D341Med (cell line): Measurements from ENCODE around the gene GAD1.

Experiments used
- DNase-seq: peaks from one replicate; pipeline ENCODE4 v3.0.0; 2012; ENCODE audit warnings: low spot score

GAD1 gene

DNA sequence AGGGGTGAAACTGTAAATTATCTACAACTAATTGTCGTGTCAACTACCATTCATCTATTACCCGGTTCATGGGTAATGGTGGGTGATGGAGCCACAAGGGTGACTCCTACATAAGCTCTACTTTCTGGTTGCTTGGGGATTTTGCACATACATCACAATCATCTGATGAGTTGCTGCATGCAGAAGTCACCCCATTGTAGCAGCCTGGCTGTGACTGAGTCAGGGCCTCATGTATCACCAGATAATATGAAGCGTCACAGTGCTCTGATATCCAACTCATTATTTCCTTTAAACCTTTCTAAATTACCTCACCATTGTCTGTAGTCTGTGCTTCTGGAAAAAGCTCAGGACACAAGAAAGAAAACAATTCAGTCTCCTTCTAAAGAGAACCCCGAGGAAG, 79.9 kb downstream of the GAD1 start:
- no peak for DNase-seq

DNA sequence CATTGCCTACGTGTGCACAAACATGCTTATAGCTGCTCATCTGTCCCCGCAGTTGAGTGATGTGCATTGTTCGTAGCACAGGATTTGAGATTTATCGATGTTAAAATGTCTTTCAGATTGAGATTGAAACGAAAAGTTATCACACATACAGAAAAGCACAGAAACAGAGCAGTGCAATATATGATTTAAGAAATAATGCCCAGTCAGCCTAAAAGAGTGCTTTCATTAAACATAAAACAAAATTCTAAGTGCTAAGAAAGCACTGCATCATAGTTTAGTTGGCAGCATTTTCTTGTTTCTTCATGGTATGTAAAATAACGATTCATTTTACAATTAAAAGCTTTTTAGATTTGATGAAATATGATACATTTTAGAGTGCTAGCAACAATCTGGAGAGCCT, 80.4 kb downstream of the GAD1 start:
- DNase-seq: no peak

DNA sequence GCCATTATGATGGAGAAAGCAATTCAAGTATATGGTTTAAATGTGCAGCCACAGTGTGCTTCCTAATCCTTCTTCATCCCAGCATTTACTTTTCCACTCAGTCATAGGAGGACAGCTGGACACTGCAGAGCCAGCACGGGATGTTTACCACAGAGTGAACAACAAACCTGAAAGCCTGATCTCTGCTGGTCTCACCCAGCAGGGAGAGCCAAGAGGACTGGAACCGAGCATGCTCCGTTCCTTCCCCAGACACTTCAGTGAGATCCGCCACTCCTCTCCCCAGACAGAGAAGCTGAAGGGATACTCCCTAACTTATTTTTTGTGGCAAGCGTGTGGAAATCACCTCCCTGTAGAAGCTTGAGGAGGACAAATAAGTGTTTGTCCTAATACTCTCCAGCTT, 89.2 kb downstream of the GAD1 start:
- DNase-seq: no peak
